Activated CD8-positive, alpha-beta memory T cell treated with anti-CD3 and anti-CD28 coated beads, Interleukin-2, amount 50 U/mL, for 48 hours (primary cell): ENCODE results near the gene FRMPD3.

Experiments
- DNase-seq: peaks from one replicate; pipeline ENCODE4 v3.0.0-alpha.2; 2020

FRMPD3 gene

DNA sequence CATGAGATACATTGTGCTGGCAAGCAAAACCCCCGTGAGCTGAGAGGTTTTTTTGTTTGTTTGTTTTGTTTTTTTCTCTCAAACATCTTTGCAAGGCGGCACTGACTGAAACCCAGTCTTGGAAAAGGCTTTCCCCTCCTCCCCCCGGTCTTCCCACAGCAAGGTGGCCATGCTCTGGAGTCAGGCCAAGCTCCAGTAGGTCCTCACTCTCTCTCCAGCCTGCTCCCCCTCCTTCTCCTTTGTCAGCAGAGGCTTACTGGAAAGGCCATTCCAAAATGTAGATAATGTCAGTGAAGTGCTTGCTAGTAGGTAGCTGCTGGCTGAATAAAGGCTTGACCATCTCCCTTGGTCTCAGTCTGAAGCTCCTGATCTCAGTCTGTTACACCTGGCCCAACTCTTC lies 32.6 kb downstream of the FRMPD3 start:
- DNase-seq, result no peak

DNA sequence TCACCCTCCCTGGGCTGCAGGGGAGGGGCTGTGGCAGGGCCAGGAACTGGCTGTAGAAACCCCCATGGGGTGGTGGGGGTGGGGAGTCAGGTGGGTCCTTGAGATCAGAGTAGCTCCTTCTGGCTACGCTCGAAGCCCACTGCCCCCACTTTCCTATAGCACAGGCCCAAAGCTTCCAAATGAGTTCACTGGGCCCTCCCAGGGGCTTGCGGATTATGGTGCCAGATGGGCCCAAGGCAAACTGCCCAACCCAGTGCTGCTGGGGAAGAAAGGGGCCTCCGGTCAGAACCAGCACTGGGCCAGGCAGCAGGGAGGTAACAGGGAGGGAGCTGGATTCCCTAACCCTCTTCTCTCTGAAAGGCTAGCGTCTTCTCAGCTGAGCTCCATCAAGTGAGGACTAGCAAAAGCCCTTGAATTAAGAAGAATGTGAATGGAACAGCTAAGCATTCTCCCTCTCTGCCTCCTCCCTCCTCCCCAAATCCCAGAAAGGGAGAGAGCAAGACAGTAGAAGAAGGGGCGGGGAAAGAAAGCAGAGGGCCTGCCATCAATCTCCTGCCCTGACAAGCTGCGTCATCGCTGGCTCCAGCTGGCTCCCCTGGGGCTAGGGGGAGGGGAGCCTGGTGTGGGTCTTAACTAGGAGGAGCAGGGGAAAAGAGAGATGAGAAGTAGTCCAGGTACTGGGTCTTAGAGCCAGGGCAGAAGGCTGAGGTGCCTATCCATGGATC lies 34.7 kb downstream of the FRMPD3 start:
- DNase-seq, result no peak

GRCh38 chrX:107485013-107485412 lies 35.6 kb downstream of the FRMPD3 start:
- DNase-seq, result no peak

- DNase-seq, result no peak
Observed at GRCh38 chrX:107493141-107493540, 43.7 kb downstream of the FRMPD3 start.

GRCh38 chrX:107496786-107497185 lies 47.3 kb downstream of the FRMPD3 start:
- no peak for DNase-seq
